Fibroblast of villous mesenchyme (primary cell): ENCODE data around the gene PSMB11. TPM values are rescaled to one million over a fixed set of nuclear protein-coding genes. Genes with fewer than 3 reads are reported as not detected.
A peak's percentile ranks its signal among the peaks of the same experiment; 100 is the strongest.

Experiments used
- DNase-seq: peaks from one replicate; pipeline ENCODE4 v3.0.0-alpha.2; 2010; ENCODE audit warnings: low read depth
- H3K4me3 ChIP-seq: 2 replicates; pipeline ENCODE4 v1.5.1; 2011; ENCODE audit warnings: low read depth, mild to moderate bottlenecking, low read length
- CTCF ChIP-seq: IDR thresholded peaks from 2 replicates; pipeline ENCODE4 v1.5.1; 2012; ENCODE audit warnings: low read depth, mild to moderate bottlenecking, low read length; ENCODE audit not compliant: insufficient read depth
- total RNA-seq: library from RNA; depleted of rRNA; stranded (reverse); fragments of >200 nt; gene quantifications from 2 replicates; pipeline ENCODE4 v1.2.3, GENCODE V29; 2012

The PSMB11 gene
- total RNA-seq, 1 donor: not detected

DNA sequence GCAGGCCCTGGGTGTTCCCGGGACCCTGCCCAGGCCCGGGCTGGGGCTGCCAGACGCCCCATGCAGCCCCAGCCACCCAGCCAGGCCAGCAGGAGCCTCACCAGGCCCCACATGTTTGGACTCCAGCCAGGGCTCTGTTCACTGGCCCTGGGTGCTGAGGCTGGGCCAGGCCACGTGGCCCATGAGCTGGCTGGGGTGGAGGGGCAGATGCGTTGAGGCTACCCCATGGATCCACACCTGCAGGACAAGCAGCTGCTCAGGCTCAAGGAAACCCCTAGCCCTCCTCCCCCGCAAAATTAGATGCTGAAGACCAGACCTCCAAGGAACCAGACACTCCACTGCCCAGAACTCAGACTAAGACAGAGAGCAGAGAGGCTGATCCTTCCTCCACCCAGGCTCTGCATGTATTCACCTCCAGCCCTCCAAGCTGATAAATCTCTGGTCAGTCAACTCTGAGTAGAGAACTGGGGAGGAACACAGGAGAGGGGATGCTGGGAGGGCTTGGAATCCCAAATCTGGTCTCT is 13.7 kb downstream of the PSMB11 start:
- TF ChIP-seq CTCF: no peak
- peak; percentile 59 for DNase-seq
- no peak overlapping the region for H3K4me3 ChIP-seq

- peak; percentile 81 for TF ChIP-seq CTCF
- peak overlapping the region; percentile 59 for H3K4me3 ChIP-seq
- peak; percentile 68 for DNase-seq
Observed at GRCh38 chr14:23056145-23056955, 14.3 kb downstream of the PSMB11 start.

GRCh38 chr14:23056956-23057756 is 15.1 kb downstream of the PSMB11 start, which contains the start of gene CDH24:
CDH24 (minus strand) TSS chr14:23057520; CDS start chr14:23055733, 1,787 bp downstream.
- DNase-seq: peak; percentile 71
- TF ChIP-seq CTCF: no peak

DNA sequence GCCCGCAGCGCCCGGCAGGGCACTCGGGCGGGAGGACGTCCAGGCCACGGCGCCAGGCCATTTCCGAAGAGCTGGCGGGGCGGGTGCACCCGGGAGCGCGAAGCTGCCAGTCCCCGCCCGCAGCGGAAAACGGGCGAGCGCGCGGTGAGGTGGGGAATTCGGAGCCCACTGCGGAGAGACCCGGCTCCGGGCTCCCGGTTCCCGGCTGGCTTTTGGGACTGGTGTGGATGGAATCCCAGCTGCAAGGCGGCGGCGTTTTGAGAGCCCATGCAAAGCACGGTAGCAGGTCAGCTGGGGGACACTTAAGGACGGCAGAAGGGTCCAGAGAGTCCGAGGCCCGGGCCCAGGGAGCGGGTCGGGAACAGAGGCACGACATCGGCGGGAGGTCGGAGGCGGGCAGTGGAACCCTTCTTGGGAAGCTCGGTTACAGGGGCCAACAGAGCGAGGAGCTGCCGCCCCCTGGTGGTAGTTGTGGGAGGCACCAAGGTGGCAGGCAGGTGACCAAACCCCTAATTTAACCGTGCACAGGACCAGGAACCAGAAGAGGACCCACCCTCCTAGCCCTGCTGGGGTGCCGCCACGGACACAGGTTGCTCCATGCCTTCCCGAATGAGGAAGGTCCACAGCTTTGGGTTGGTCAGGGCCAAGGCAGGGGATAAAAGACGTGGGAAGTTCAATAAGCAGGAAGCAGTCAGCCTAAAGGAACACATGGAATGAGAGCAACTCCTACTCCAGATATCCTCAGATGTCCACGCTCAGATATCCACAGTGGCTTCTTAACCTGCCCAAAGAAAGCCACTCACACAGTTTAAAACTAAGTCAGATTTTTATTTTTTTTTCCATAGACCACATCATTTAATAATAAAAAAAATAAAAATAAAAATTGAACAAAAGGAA is 16.0 kb downstream of the PSMB11 start:
- DNase-seq: peak; percentile 85
- peak; percentile 94 for TF ChIP-seq CTCF
- peak overlapping the region; percentile 59 for H3K4me3 ChIP-seq

More at GRCh38 chr14:23056956-23057756, 15.1 kb downstream of the PSMB11 start, which contains the start of gene CDH24:
- peak within 1 kb of the TSS; percentile 59 for H3K4me3 ChIP-seq

DNA sequence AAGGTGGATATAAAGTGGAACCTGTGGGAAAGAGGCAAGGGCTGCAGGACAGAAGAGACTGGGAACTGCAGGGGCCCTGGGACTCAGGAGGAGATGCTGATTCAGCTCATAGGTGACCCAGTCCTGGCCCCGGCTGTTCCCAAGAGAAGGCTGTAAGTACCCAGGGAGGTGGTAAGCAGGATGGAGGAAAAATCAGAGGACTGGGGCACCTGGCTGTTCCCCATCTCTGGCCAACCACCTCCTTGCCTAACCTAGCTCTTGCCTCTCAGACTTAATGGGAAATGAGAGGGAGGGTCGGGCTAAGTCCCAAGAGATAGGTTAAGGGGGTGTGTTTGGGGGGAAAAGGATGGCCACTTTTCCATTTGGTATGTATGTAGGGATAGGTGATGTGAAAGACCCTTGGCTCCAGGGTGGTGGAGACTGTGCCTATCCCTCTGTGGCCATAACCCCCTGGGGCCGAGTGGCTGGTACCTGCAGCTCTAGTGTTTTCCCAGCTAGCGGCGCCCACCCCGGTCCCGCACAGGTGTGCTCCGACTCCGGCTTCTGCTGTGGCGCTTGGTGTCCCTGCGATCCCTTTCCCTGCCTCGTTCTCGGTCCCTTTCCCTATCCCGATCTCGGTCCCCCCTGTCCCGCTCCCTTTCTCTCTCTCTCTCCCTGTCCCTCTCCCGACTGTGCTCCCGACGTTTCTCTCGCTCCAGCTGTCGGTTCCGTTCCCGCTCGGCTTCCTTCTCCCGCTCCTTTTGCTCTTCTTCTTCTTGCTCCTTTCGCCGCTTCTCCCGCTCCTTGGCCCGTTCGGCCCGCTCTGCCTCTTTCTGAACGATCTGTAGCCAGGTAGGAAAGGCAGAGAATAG is 16.9 kb downstream of the PSMB11 start:
- TF ChIP-seq CTCF: no peak
- H3K4me3 ChIP-seq: no peak overlapping the region
- DNase-seq: no peak
